GM20000 (cell line): ENCODE results near the gene CLDN5.

Source experiments
- DNase-seq: peaks from one replicate; pipeline ENCODE4 v3.0.0; 2012; ENCODE audit warnings: low spot score
- TF ChIP-seq, protein P1 (sequence below): IDR thresholded peaks from 2 replicates; pipeline ENCODE4 v1.5.1; 2012; ENCODE audit warnings: mild to moderate bottlenecking, control low read depth; ENCODE audit errors: extremely low read depth, missing control alignments

CLDN5 gene

DNA sequence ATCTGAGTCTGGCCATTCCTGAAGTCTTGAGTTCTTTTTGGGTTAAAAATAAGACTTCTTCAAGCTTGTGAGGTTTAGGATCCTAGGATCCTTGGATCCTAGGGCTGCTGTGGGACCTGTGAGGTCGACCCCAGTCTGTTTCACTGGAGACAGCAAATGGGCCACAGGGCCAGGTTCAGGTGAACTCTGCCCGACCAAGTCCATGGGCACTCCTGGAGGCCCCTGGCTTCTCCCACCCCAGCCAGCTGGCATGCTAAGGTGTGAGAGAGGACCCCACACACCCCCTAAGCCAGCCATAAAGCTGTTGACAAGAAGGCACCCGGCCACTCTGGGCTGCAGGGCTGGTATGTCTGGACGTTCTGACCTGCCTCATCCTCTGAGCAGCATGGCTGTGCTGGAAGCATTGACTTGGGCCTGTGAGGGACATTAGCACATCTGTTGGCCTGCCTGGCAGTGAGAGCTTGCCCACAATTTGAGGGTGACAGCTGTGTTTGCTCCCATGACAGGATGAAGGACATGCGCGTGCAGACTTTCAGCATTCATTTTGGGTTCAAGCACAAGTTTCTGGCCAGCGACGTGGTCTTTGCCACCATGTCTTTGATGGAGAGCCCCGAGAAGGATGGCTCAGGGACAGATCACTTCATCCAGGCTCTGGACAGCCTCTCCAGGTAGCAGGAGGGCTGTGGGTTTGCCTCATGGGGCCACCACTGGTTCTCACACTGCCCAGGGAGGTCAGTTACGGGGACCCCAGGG lies 16.0 kb downstream of the CLDN5 start:
- DNase-seq: no peak
- TF ChIP-seq, protein P1, sequence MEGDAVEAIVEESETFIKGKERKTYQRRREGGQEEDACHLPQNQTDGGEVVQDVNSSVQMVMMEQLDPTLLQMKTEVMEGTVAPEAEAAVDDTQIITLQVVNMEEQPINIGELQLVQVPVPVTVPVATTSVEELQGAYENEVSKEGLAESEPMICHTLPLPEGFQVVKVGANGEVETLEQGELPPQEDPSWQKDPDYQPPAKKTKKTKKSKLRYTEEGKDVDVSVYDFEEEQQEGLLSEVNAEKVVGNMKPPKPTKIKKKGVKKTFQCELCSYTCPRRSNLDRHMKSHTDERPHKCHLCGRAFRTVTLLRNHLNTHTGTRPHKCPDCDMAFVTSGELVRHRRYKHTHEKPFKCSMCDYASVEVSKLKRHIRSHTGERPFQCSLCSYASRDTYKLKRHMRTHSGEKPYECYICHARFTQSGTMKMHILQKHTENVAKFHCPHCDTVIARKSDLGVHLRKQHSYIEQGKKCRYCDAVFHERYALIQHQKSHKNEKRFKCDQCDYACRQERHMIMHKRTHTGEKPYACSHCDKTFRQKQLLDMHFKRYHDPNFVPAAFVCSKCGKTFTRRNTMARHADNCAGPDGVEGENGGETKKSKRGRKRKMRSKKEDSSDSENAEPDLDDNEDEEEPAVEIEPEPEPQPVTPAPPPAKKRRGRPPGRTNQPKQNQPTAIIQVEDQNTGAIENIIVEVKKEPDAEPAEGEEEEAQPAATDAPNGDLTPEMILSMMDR: no peak

DNA sequence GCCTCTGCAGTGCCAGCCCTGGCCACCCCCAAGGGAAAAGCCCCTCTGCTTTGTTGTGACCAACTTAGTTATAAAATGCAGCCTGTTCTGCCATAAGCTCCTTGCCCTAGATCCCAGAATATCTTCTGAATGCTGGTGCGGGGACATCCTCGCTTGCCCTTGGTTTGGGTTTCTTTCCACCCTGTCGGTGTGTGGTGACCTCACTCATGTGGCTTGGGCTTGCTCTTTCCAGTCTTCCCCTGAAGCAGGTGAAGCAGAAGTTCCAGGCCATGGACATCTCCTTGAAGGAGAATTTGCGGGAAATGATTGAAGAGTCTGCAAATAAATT lies 16.7 kb downstream of the CLDN5 start:
- DNase-seq: no peak
- TF ChIP-seq, protein P1: no peak

DNA sequence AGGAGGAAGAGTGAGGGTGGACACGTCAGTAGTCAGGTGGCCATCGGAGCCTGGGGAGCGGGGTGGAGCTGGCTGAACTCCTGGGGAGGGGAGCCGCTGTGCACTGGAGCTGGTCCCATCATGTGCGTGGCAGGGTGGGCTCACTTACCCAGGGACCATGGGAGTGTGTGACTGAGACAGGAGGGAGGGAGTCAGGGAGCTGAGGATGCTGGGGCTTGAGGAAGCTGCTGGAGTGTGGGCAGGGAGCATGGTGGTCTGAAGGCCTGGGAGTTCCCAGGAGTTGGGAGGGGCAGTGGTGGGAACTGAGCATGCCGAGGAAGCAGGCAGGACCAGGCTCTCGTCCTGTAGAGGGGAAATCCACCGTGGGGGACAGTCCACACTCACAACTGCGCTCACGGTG lies 18.0 kb downstream of the CLDN5 start:
- TF ChIP-seq, protein P1: no peak
- no peak for DNase-seq

DNA sequence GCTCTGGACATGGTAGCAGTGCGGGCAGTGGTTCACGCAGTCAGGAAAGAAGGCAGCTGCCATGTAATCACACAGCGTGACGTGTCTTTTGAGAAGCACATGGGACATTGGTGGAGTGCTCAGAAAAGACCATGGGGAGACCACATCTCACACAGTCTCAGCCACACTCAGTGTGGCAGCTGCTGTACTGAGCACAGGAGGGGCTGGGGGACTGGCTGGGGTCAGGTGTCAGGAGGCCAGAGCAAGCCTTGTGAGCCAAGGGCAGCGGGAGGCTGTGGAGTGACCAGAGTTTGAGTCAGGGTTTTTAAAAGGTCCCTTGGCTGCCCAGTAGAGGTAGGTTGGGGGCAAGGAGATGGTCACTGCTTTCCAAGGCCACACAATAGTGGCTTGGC lies 18.5 kb downstream of the CLDN5 start:
- TF ChIP-seq, protein P1: no peak
- no peak for DNase-seq

DNA sequence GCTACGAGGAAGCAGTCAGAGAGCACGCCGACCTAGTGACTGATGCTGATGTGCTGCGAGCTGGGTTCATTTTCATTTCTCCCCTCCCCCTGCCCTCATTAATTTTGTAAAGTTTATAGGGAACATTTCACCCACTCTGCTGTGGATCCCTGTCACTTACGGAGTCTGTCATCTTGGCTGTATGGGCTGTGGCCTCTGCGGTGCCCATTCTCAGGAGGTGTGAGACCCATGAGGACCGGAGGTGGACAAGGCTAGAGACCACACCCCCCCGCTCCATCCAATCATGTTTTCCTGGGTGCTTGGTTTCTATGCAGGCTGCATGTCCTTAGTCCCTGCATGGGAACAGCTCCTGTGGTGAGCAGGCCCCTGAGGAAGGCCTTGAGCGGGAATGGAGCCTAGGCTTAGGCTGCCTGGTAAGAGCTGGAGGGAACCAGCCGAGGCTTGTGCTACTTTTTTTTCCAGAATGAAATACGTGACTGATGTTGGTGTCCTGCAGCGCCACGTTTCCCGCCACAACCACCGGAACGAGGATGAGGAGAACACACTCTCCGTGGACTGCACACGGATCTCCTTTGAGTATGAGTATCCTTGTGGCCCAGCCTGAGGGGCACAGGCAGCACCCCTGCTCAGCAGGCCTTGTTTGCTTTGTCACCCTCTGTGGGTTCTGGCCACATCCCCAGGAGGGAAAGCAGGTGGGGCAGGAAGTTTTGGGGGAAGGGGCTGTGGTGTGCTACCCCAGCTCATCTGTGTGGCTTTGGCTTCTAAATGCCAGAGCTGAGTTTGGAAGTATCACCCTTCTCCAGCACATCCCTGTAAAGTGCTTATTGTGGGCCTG lies 19.1 kb downstream of the CLDN5 start:
- TF ChIP-seq, protein P1: no peak
- no peak for DNase-seq

DNA sequence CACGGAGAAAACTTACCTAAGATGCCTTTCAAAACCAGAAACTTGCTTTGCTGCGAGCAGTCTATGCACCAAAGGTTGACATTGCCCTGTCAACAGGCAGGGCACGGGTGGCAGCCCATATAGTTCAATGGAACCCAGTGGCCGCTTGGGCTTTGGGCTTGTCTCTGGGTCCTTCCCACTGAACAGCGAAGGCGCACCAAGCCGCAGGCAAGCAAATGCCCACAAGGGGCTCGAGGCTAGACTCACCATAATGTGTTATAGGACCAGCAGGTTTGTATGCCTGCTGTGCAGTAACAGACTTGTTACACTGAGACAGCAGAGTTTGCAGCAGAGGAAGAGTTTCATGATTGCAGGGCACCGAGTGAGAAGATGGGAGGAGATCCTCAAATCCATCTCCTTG lies 20.3 kb downstream of the CLDN5 start:
- no peak for DNase-seq

DNA sequence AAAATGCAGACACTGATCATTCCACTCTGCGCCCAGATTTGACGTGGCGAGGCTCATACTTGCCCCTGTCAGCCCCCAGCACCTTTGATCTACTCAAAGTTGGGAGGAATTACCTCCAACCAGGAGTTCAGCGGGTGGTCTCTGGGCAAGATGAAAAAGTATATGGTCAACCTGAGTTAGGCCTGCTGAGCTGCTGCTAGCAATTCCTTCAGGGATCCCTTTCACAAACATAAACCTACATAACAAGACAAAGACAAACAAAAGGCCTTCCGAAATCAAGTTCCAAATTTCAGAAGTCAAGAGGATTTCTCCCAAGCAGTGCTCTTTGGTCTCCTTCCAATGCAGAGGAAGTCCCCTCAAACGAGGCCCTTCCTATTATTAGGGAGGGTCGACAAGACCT lies 20.8 kb downstream of the CLDN5 start:
- no peak for DNase-seq
- TF ChIP-seq, protein P1: no peak

More for the DNA sequence above, 20.3 kb downstream of the CLDN5 start:
- TF ChIP-seq, protein P1: no peak
